GM23248 (cell line): ENCODE results near the gene EIF4E3.

Experiments
- EZH2 ChIP-seq: fragments of 200-600 bp; sonication (generic); IDR thresholded peaks from 2 replicates; pipeline ENCODE4 v1.6.1; 2018; ENCODE audit warnings: antibody characterized with exemption, mild to moderate bottlenecking; ENCODE audit not compliant: insufficient read depth, poor library complexity, severe bottlenecking
- EZH2phosphoT487 ChIP-seq: fragments of 200-600 bp; sonication (generic); IDR thresholded peaks from 2 replicates; pipeline ENCODE4 v1.6.1; 2018; ENCODE audit warnings: antibody characterized with exemption, moderate library complexity, mild to moderate bottlenecking, low read depth; ENCODE audit not compliant: insufficient read depth

GRCh38 chr3:71703797-71704196, 21.4 kb downstream of the EIF4E3 start:
- TF ChIP-seq EZH2 (no peak), EZH2phosphoT487 (no peak)
